RPMI7951 (cell line): ENCODE measurements around the gene ZNF821. TPM values are rescaled to one million over a fixed set of nuclear protein-coding genes. Genes with fewer than 3 reads are reported as not detected.

Experiments
- total RNA-seq: library from RNA; depleted of rRNA; stranded (reverse); fragments of >200 nt; shearing (Covaris generic); gene quantifications from 2 replicates; pipeline ENCODE4 v1.2.3, GENCODE V29; 2014; rRNA removed

The ZNF821 gene
- total RNA-seq, 1 experiment from 2014 or later = 3.4 TPM

Other genes starting within 250 kb of the ZNF821 start
- 6.6 and 6.7 TPM in 2 replicates for gene PHLPP2, start 159.5 kb downstream of the ZNF821 start, total RNA-seq
- gene AP1G1, start 75.3 kb downstream of the ZNF821 start, total RNA-seq = 42.3 and 50.7 TPM in 2 replicates
- 8.7 and 8.8 TPM in 2 replicates for gene ATXN1L, start 38.2 kb downstream of the ZNF821 start, total RNA-seq
- 160 and 186 TPM in 2 replicates for gene IST1, start 11.3 kb upstream of the ZNF821 start, total RNA-seq
- gene PKD1L3, start 116.2 kb upstream of the ZNF821 start, total RNA-seq = not detected in 2 replicates
- gene DHODH, start 124.6 kb upstream of the ZNF821 start, total RNA-seq = 7.2 and 10.0 TPM in 2 replicates
- not detected in 2 replicates for gene HP, start 170.3 kb upstream of the ZNF821 start, total RNA-seq
- not detected in 2 replicates for gene HPR, start 179.0 kb upstream of the ZNF821 start, total RNA-seq
- 12.6 and 13.2 TPM in 2 replicates for gene TXNL4B, start 209.4 kb upstream of the ZNF821 start, total RNA-seq
- 35.6 and 40.0 TPM in 2 replicates for gene DHX38, start 209.7 kb upstream of the ZNF821 start, total RNA-seq